CD4-positive, alpha-beta memory T cell (primary cell): ENCODE measurements around the gene ADCY9. TPM values are rescaled to one million over a fixed set of nuclear protein-coding genes. Genes with fewer than 3 reads are reported as not detected.
"Not testable (repeated sequence)": the region's sequence is repeated elsewhere in the genome, so short reads cannot be mapped to it uniquely, and the experiment has no call there.

ENCODE experiments used
- CTCF ChIA-PET: fragments of 350-600 bp; sonication (Branson Sonifier 250); formaldehyde crosslinking; loops from one replicate; lab custom pipeline; 2021; ENCODE audit warnings: inconsistent platforms; ENCODE audit not compliant: partially characterized antibody; lab: Charles Lee
- POLR2A ChIA-PET: fragments of 350-600 bp; sonication (Branson Sonifier 250); formaldehyde crosslinking; loops from one replicate; lab custom pipeline; 2021; ENCODE audit not compliant: partially characterized antibody; lab: Charles Lee
- DNase-seq, 5 donors: peaks; one replicate each; pipeline versions ENCODE4 v3.0.0 to v3.0.0-alpha.2; 2020 to 2022; ENCODE audit warnings: mixed read lengths in 1 of 5
- H3K27ac ChIP-seq: one replicate; pipeline ENCODE4 v1.7.0; 2013; ENCODE audit warnings: low read depth, low read length
- H3K27me3 ChIP-seq: 2 replicates; pipeline ENCODE4 v1.7.0; 2013; ENCODE audit warnings: mild to moderate bottlenecking, low read length, moderate library complexity; ENCODE audit not compliant: insufficient read depth
- H3K36me3 ChIP-seq: 2 replicates; pipeline ENCODE4 v1.7.0; 2013; ENCODE audit warnings: mild to moderate bottlenecking, low read length, moderate library complexity; ENCODE audit not compliant: insufficient read depth
- H3K4me1 ChIP-seq: 2 replicates; pipeline ENCODE4 v1.7.0; 2013; ENCODE audit warnings: mild to moderate bottlenecking, low read length, moderate library complexity; ENCODE audit not compliant: insufficient read depth
- H3K4me3 ChIP-seq, 2 donors: one replicate each; pipeline ENCODE4 v1.7.0; 2013; ENCODE audit warnings: low read length in 2 of 2, mild to moderate bottlenecking in 1 of 2
- H3K9me3 ChIP-seq, 2 donors: one replicate each; pipeline ENCODE4 v1.7.0; 2013; ENCODE audit warnings: low read length in 2 of 2, control low read depth in 1 of 2; ENCODE audit not compliant: control insufficient read depth in 1 of 2
- H3K27ac Mint-ChIP-seq, 7 donors: one replicate each; pipeline ENCODE4 v1.8.0; 2020 to 2021; ENCODE audit warnings: mixed read lengths in 7 of 7, mild to moderate bottlenecking in 6 of 7, inconsistent platforms in 3 of 7, moderate library complexity in 3 of 7
- H3K27me3 Mint-ChIP-seq, 2 donors: one replicate each; pipeline ENCODE4 v1.8.0; 2020 to 2021; ENCODE audit warnings: mixed read lengths in 2 of 2
- H3K36me3 Mint-ChIP-seq, 2 donors: one replicate each; pipeline ENCODE4 v1.8.0; 2020 to 2021; ENCODE audit warnings: mixed read lengths in 2 of 2, inconsistent platforms in 1 of 2, mild to moderate bottlenecking in 1 of 2
- H3K4me1 Mint-ChIP-seq, 4 donors: one replicate each; pipeline ENCODE4 v1.8.0; 2020 to 2021; ENCODE audit warnings: mixed read lengths in 4 of 4, mild to moderate bottlenecking in 1 of 4
- H3K4me3 Mint-ChIP-seq, 8 donors: one replicate each; pipeline ENCODE4 v1.8.0; 2020 to 2021; ENCODE audit warnings: mixed read lengths in 8 of 8, mild to moderate bottlenecking in 7 of 8, moderate library complexity in 6 of 8, inconsistent platforms in 3 of 8
- H3K9me3 Mint-ChIP-seq, 8 donors: one replicate each; pipeline ENCODE4 v1.8.0; 2020 to 2021; ENCODE audit warnings: mixed read lengths in 8 of 8, mild to moderate bottlenecking in 5 of 8, inconsistent platforms in 3 of 8, moderate library complexity in 1 of 8
- intact Hi-C: fragments of 100-400 bp; cut with micrococcal nuclease; formaldehyde crosslinking; loops from one replicate; pipeline ENCODE4 v1.15.1; 2023
- polyA plus RNA-seq, 2 donors: library from polyadenylated mRNA; unstranded; fragments of 300-500 nt; fragmentation: Illumina TruSeq; gene quantifications; one replicate each; pipeline ENCODE4 v1.2.3, GENCODE V29; 2021
- total RNA-seq, 2 experiments: library from RNA; stranded (reverse); gene quantifications; one replicate each; pipeline ENCODE4 v1.2.3, GENCODE V29; 2021

ADCY9 gene
- total and polyA plus RNA-seq, 4 experiments from 2014 or later, result 0.26 to 8.1 (median 4.5) TPM

- Histone ChIP-seq H3K4me3 (no peak overlapping the region), H3K4me1 (no peaks in the 10 kb centered on the region), H3K27me3 (no peaks in the 10 kb centered on the region), H3K27ac (no peak overlapping the region), H3K9me3 (no peaks in the 10 kb centered on the region), H3K36me3 (no peaks in the 10 kb centered on the region)
- intact Hi-C loops, result no loop called here
- no peaks in the 10 kb centered on the region for H3K9me3 Mint-ChIP-seq
- ChIA-PET CTCF (no interaction called here), POLR2A (no interaction called here)
- H3K27ac Mint-ChIP-seq, result no peak overlapping the region
- H3K4me1 Mint-ChIP-seq, result peaks cover 0 to 3% (median 0%) of the 10 kb centered on the region in 4 donors
- no peaks in the 10 kb centered on the region for H3K36me3 Mint-ChIP-seq
- DNase-seq, result no peak
- no peak overlapping the region for H3K4me3 Mint-ChIP-seq
- peaks cover 22 to 26% of the 10 kb centered on the region in 2 donors for H3K27me3 Mint-ChIP-seq
Observed at GRCh38 chr16:3953728-3954410, 162.4 kb downstream of the ADCY9 start.

DNA sequence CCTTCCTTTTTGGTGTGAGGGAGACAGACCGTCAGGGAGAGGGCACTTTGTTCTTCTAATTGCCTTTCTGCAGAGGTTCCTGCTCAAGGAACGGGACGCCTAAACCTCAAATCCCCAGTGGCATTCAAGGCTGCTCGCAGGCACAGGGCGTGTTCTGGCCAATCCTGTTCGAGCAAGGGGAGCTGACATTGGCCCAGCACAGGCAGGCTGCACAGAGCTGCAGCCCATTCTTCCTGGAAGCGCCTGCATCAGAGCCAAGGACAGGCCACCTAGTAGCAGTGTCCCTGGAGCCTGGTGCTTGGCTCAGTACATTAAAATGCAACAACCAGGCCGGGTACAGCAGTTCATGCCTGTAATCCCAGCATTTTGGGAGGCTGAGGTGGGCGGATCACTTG lies 163.5 kb downstream of the ADCY9 start:
- no peak for DNase-seq
- no peak overlapping the region for H3K4me3 ChIP-seq
- ChIA-PET POLR2A (no interaction called here), CTCF (no interaction called here)
- no peaks in the 10 kb centered on the region for H3K36me3 Mint-ChIP-seq
- no peak overlapping the region for H3K27ac ChIP-seq
- no peaks in the 10 kb centered on the region for H3K9me3 ChIP-seq
- H3K4me1 ChIP-seq, result no peaks in the 10 kb centered on the region
- no peaks in the 10 kb centered on the region for H3K27me3 ChIP-seq
- H3K4me1 Mint-ChIP-seq, result peaks cover 0 to 3% (median 0%) of the 10 kb centered on the region in 4 donors
- no peak overlapping the region for H3K27ac Mint-ChIP-seq
- intact Hi-C loops, result no loop called here
- H3K4me3 Mint-ChIP-seq, result no peak overlapping the region
- no peaks in the 10 kb centered on the region for H3K9me3 Mint-ChIP-seq
- H3K36me3 ChIP-seq, result no peaks in the 10 kb centered on the region
- H3K27me3 Mint-ChIP-seq, result peaks cover 21 to 26% of the 10 kb centered on the region in 2 donors

DNA sequence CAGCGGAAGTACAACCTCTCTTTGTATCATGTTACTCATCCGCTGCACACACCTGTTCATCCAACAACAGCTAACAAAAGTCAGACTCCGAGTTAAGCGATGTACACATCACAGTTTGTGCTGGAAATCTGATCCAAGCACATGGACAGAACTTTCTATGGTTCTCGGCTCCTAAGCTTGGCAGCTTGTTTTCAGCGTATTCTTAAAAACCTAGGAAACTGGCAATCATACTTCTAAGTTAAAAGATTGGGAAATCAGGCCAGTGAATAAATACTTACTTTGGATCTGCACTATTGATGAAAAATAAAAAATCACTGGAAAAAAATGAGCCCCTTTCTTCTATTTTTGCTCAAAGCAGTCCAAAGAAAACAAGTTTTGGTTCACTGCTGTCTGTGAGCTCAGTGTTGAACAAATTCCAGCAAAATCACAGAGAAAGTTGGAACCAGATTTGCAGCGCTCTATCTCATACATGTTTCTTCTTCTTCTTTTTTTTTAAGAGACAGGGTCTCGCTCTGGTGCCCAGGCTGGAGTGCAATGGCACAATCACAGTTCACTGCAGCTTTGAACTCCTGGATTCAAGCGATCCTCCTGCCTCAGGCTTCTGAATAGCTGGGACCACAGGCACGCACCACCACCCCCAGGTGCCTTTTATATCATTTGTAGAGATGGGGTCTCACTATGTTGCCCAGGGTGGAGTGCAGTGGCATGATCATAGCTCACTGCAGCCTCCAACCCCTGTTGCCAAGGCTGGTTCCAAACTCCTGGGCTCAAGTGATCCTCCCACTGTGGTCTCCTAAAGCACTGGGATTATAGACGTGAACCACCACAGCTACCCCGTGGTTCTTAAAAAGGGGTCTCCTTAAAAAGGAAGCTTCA lies 164.1 kb downstream of the ADCY9 start:
- no peaks in the 10 kb centered on the region for H3K27me3 ChIP-seq
- Mint-ChIP-seq H3K27ac (no peak overlapping the region), H3K27me3 (peaks cover 16 to 22% of the 10 kb centered on the region in 2 donors), H3K4me3 (no peak overlapping the region), H3K4me1 (peaks cover 0 to 3% (median 0%) of the 10 kb centered on the region in 4 donors), H3K9me3 (no peaks in the 10 kb centered on the region), H3K36me3 (no peaks in the 10 kb centered on the region)
- ChIA-PET CTCF (no interaction called here), POLR2A (no interaction called here)
- H3K4me1 ChIP-seq, result no peaks in the 10 kb centered on the region
- H3K27ac ChIP-seq, result no peak overlapping the region
- H3K36me3 ChIP-seq, result no peaks in the 10 kb centered on the region
- no peak for DNase-seq
- no peak overlapping the region for H3K4me3 ChIP-seq
- H3K9me3 ChIP-seq, result no peaks in the 10 kb centered on the region
- intact Hi-C loops, result no loop called here

- POLR2A ChIA-PET, CTCF ChIA-PET, H3K27ac ChIP-seq, DNase-seq, H3K9me3 Mint-ChIP-seq, H3K4me1 Mint-ChIP-seq, H3K4me3 Mint-ChIP-seq, H3K27ac Mint-ChIP-seq, H3K9me3 ChIP-seq, H3K4me1 ChIP-seq, H3K36me3 ChIP-seq, intact Hi-C loops, H3K4me3 ChIP-seq, H3K27me3 ChIP-seq, H3K36me3 Mint-ChIP-seq: not testable (repeated sequence)
- peaks cover 15 to 18% of the 10 kb centered on the region in 2 donors for H3K27me3 Mint-ChIP-seq
Observed at GRCh38 chr16:3951380-3951779, 164.9 kb downstream of the ADCY9 start.

GRCh38 chr16:3950343-3951193 lies 165.7 kb downstream of the ADCY9 start:
- H3K27me3 ChIP-seq, result no peaks in the 10 kb centered on the region
- H3K4me3 ChIP-seq, result no peak overlapping the region
- ChIA-PET CTCF (interaction anchor here (1.1 kb wide), 1 partner anchor 11 kb away, joined by 3 read pairs; no protein-coding TSS in a partner anchor), POLR2A (no interaction called here)
- no peaks in the 10 kb centered on the region for H3K4me1 ChIP-seq
- H3K4me1 Mint-ChIP-seq, result peaks cover 0 to 3% (median 0%) of the 10 kb centered on the region in 4 donors
- no peaks in the 10 kb centered on the region for H3K36me3 Mint-ChIP-seq
- intact Hi-C loops, result no loop called here
- H3K9me3 Mint-ChIP-seq, result no peaks in the 10 kb centered on the region
- no peak for DNase-seq
- peaks cover 13 to 16% of the 10 kb centered on the region in 2 donors for H3K27me3 Mint-ChIP-seq
- H3K27ac Mint-ChIP-seq, result no peak overlapping the region
- H3K36me3 ChIP-seq, result no peaks in the 10 kb centered on the region
- H3K4me3 Mint-ChIP-seq, result no peak overlapping the region
- no peaks in the 10 kb centered on the region for H3K9me3 ChIP-seq
- no peak overlapping the region for H3K27ac ChIP-seq

- Mint-ChIP-seq H3K36me3 (no peaks in the 10 kb centered on the region), H3K27ac (no peak overlapping the region), H3K27me3 (peaks cover 11 to 16% of the 10 kb centered on the region in 2 donors), H3K4me1 (peaks cover 0 to 3% (median 0%) of the 10 kb centered on the region in 4 donors), H3K9me3 (no peaks in the 10 kb centered on the region), H3K4me3 (no peak overlapping the region)
- no peaks in the 10 kb centered on the region for H3K36me3 ChIP-seq
- intact Hi-C loops, result no loop called here
- H3K4me1 ChIP-seq, result no peaks in the 10 kb centered on the region
- no peaks in the 10 kb centered on the region for H3K27me3 ChIP-seq
- H3K9me3 ChIP-seq, result no peaks in the 10 kb centered on the region
- POLR2A ChIA-PET, result no interaction called here
- no peak overlapping the region for H3K4me3 ChIP-seq
- CTCF ChIA-PET, result interaction anchor here (1.1 kb wide), 1 partner anchor 10 kb away, joined by 3 read pairs; no protein-coding TSS in a partner anchor
- H3K27ac ChIP-seq, result no peak overlapping the region
- no peak for DNase-seq
Observed at GRCh38 chr16:3949946-3950342, 166.3 kb downstream of the ADCY9 start.

- no peaks in the 10 kb centered on the region for H3K36me3 ChIP-seq
- Mint-ChIP-seq H3K36me3 (no peaks in the 10 kb centered on the region), H3K27me3 (peaks cover 6 to 10% of the 10 kb centered on the region in 2 donors), H3K4me3 (no peak overlapping the region), H3K9me3 (no peaks in the 10 kb centered on the region), H3K27ac (no peak overlapping the region), H3K4me1 (peaks cover 0 to 3% (median 0%) of the 10 kb centered on the region in 4 donors)
- DNase-seq, result no peak
- ChIA-PET POLR2A (no interaction called here), CTCF (interaction anchor here (1.1 kb wide), 1 partner anchor 10 kb away, joined by 3 read pairs; no protein-coding TSS in a partner anchor)
- intact Hi-C loops, result no loop called here
- H3K27ac ChIP-seq, result no peak overlapping the region
- no peak overlapping the region for H3K4me3 ChIP-seq
- no peaks in the 10 kb centered on the region for H3K4me1 ChIP-seq
- no peaks in the 10 kb centered on the region for H3K27me3 ChIP-seq
- H3K9me3 ChIP-seq, result no peaks in the 10 kb centered on the region
Observed at GRCh38 chr16:3949287-3949686, 167.0 kb downstream of the ADCY9 start.
